Astrocyte (in vitro differentiated cells and primary cell): Measurements from ENCODE around the gene SKA3. TPM values are rescaled to one million over a fixed set of nuclear protein-coding genes. Genes with fewer than 3 reads are reported as not detected.
A peak's percentile ranks its signal among the peaks of the same experiment; 100 is the strongest.
"Not testable (repeated sequence)": the region's sequence is repeated elsewhere in the genome, so short reads cannot be mapped to it uniquely, and the experiment has no call there.

Source experiments
- DNase-seq: peaks from one replicate; pipeline ENCODE4 v3.0.0-alpha.2; 2010; ENCODE audit warnings: low read depth
- FAIRE-seq: peaks from 2 replicates; lab custom pipeline; 2011; peaks lifted over from hg19 to GRCh38; lab: Jason Lieb, UNC
- H2AFZ ChIP-seq: 2 replicates; pipeline ENCODE4 v1.6.0; 2012; ENCODE audit warnings: low read depth, low read length, inconsistent platforms
- H3K27ac ChIP-seq: 2 replicates; pipeline ENCODE4 v1.5.1; 2011; ENCODE audit warnings: low read depth, low read length, inconsistent platforms
- H3K27me3 ChIP-seq: 2 replicates; pipeline ENCODE4 v1.6.0; 2011; ENCODE audit warnings: low read length, inconsistent platforms; ENCODE audit not compliant: insufficient read depth
- H3K36me3 ChIP-seq: 2 replicates; pipeline ENCODE4 v1.5.1; 2011; ENCODE audit warnings: low read length, inconsistent platforms; ENCODE audit not compliant: insufficient read depth
- H3K4me1 ChIP-seq: 2 replicates; pipeline ENCODE4 v1.5.1; 2011; ENCODE audit warnings: low read length, inconsistent platforms; ENCODE audit not compliant: insufficient read depth
- H3K4me2 ChIP-seq: 2 replicates; pipeline ENCODE4 v1.6.0; 2012; ENCODE audit warnings: low read length, inconsistent platforms
- H3K4me3 ChIP-seq: 2 replicates; pipeline ENCODE4 v1.5.1; 2011; ENCODE audit warnings: low read depth, mild to moderate bottlenecking, low read length, inconsistent platforms; ENCODE audit not compliant: insufficient read depth
- H3K79me2 ChIP-seq: 2 replicates; pipeline ENCODE4 v1.6.0; 2012; ENCODE audit warnings: mild to moderate bottlenecking, low read length, inconsistent platforms; ENCODE audit not compliant: insufficient read depth
- H3K9ac ChIP-seq: 2 replicates; pipeline ENCODE4 v1.6.0; 2012; ENCODE audit warnings: mild to moderate bottlenecking, low read length, inconsistent platforms
- H3K9me3 ChIP-seq: 2 replicates; pipeline ENCODE4 v1.5.1; 2012; ENCODE audit warnings: low read depth, mild to moderate bottlenecking, low read length, inconsistent platforms; ENCODE audit not compliant: insufficient read depth
- H4K20me1 ChIP-seq: 2 replicates; pipeline ENCODE4 v1.6.0; 2012; ENCODE audit warnings: low read length, inconsistent platforms; ENCODE audit not compliant: insufficient read depth
- H3K27ac Mint-ChIP-seq: one replicate; pipeline ENCODE4 v1.8.0; 2021; ENCODE audit warnings: mild to moderate bottlenecking, mixed read lengths; ENCODE audit not compliant: unreplicated experiment
- H3K27me3 Mint-ChIP-seq: one replicate; pipeline ENCODE4 v1.8.0; 2021; ENCODE audit warnings: low read depth, mixed read lengths; ENCODE audit not compliant: unreplicated experiment
- H3K36me3 Mint-ChIP-seq: one replicate; pipeline ENCODE4 v1.8.0; 2021; ENCODE audit warnings: low read depth, mixed read lengths; ENCODE audit not compliant: unreplicated experiment
- H3K4me1 Mint-ChIP-seq: one replicate; pipeline ENCODE4 v1.8.0; 2021; ENCODE audit warnings: low read depth, mixed read lengths; ENCODE audit not compliant: unreplicated experiment
- H3K4me3 Mint-ChIP-seq: one replicate; pipeline ENCODE4 v1.8.0; 2021; ENCODE audit warnings: mild to moderate bottlenecking, moderate library complexity, mixed read lengths; ENCODE audit not compliant: unreplicated experiment
- H3K9me3 Mint-ChIP-seq: one replicate; pipeline ENCODE4 v1.8.0; 2021; ENCODE audit warnings: mild to moderate bottlenecking, mixed read lengths; ENCODE audit not compliant: unreplicated experiment
- CTCF ChIP-seq: IDR thresholded peaks from 2 replicates; pipeline ENCODE4 v1.5.1; 2011; ENCODE audit warnings: low read depth, mild to moderate bottlenecking, inconsistent platforms, low read length, moderate library complexity; ENCODE audit not compliant: insufficient read depth
- EZH2 ChIP-seq: IDR thresholded peaks from 2 replicates; pipeline ENCODE4 v1.6.1; 2012; ENCODE audit warnings: mild to moderate bottlenecking, low read length, inconsistent platforms; ENCODE audit not compliant: insufficient read depth
- total RNA-seq: library from RNA; stranded (reverse); gene quantifications from 2 replicates; pipeline ENCODE4 v1.2.1, GENCODE V29; 2021

SKA3 gene
- total RNA-seq, 1 donor from 2014 or later, result 2.4 TPM

GRCh38 chr13:21137696-21138095, 38.7 kb downstream of the SKA3 start:
- Histone ChIP-seq H3K4me3 (no peak overlapping the region), H2AFZ (no peak overlapping the region), H3K9ac (no peak overlapping the region), H4K20me1 (peaks cover 11% of the 10 kb centered on the region), H3K9me3 (no peaks in the 10 kb centered on the region), H3K27me3 (no peaks in the 10 kb centered on the region), H3K36me3 (peaks cover 3% of the 10 kb centered on the region), H3K4me2 (no peak overlapping the region), H3K27ac (no peak overlapping the region), H3K79me2 (peaks cover 24% of the 10 kb centered on the region), H3K4me1 (peaks cover 8% of the 10 kb centered on the region)
- no peak for FAIRE-seq
- Mint-ChIP-seq H3K4me3 (no peak overlapping the region), H3K4me1 (peaks cover 7% of the 10 kb centered on the region), H3K36me3 (peaks cover 4% of the 10 kb centered on the region), H3K9me3 (no peaks in the 10 kb centered on the region), H3K27me3 (no peaks in the 10 kb centered on the region), H3K27ac (no peak overlapping the region)
- TF ChIP-seq CTCF (no peak), EZH2 (no peak)
- peak; percentile 11 for DNase-seq

GRCh38 chr13:21135833-21136232, 40.5 kb downstream of the SKA3 start:
- not testable (repeated sequence) for DNase-seq, H3K4me3 Mint-ChIP-seq

GRCh38 chr13:21134475-21134874, 41.9 kb downstream of the SKA3 start:
- FAIRE-seq (no peak), DNase-seq (no peak)
- H3K27me3 Mint-ChIP-seq, result no peaks in the 10 kb centered on the region
- no peak overlapping the region for H3K4me3 Mint-ChIP-seq
- H2AFZ ChIP-seq, result peak overlapping the region; percentile 26
- H3K4me1 ChIP-seq, result peaks cover under 1% of the 10 kb centered on the region
- no peak for TF ChIP-seq EZH2
- TF ChIP-seq CTCF, result no peak
- no peaks in the 10 kb centered on the region for H4K20me1 ChIP-seq
- no peak overlapping the region for H3K4me3 ChIP-seq
- no peaks in the 10 kb centered on the region for H3K4me1 Mint-ChIP-seq
- no peaks in the 10 kb centered on the region for H3K9me3 Mint-ChIP-seq
- no peaks in the 10 kb centered on the region for H3K27me3 ChIP-seq
- H3K9ac ChIP-seq, result no peak overlapping the region
- H3K36me3 ChIP-seq, result no peaks in the 10 kb centered on the region
- H3K27ac Mint-ChIP-seq, result no peak overlapping the region
- H3K36me3 Mint-ChIP-seq, result no peaks in the 10 kb centered on the region
- no peak overlapping the region for H3K4me2 ChIP-seq
- H3K79me2 ChIP-seq, result no peaks in the 10 kb centered on the region
- H3K9me3 ChIP-seq, result no peaks in the 10 kb centered on the region
- H3K27ac ChIP-seq, result no peak overlapping the region

More at GRCh38 chr13:21135833-21136232, 40.5 kb downstream of the SKA3 start:
- not testable (repeated sequence) for H3K27me3 ChIP-seq, H3K27ac ChIP-seq, FAIRE-seq, H3K4me1 ChIP-seq, H3K4me2 ChIP-seq, H3K9ac ChIP-seq, H3K79me2 ChIP-seq, H3K9me3 ChIP-seq, H3K4me3 ChIP-seq, H3K36me3 ChIP-seq, H3K4me1 Mint-ChIP-seq, H3K9me3 Mint-ChIP-seq, H3K27me3 Mint-ChIP-seq, H3K27ac Mint-ChIP-seq, H2AFZ ChIP-seq, H4K20me1 ChIP-seq, H3K36me3 Mint-ChIP-seq
